PC-9 (cell line): ENCODE data around the gene CARNS1. TPM values are rescaled to one million over a fixed set of nuclear protein-coding genes. Genes with fewer than 3 reads are reported as not detected.
"Not testable (repeated sequence)": the region's sequence is repeated elsewhere in the genome, so short reads cannot be mapped to it uniquely, and the experiment has no call there.

Experiments
- BruUV-seq: library from RNA; stranded (reverse); fragments of 400-500 nt; replicated peaks from 2 replicates; lab custom pipeline; 2021; lab: Mats Ljungman, UMichigan
- CTCF ChIA-PET: fragments of 300-600 bp; sonication (Branson Sonifier 250); formaldehyde crosslinking; loops from one replicate; lab custom pipeline; 2022; ENCODE audit warnings: antibody characterized with exemption; lab: Charles Lee
- POLR2A ChIA-PET: fragments of 300-600 bp; sonication (Branson Sonifier 250); formaldehyde crosslinking; loops from one replicate; lab custom pipeline; 2022; ENCODE audit warnings: antibody characterized with exemption; ENCODE audit not compliant: unreplicated experiment; lab: Charles Lee
- DNase-seq, 2 experiments: peaks; one replicate each; pipeline versions ENCODE4 v3.0.0 to v3.0.0-alpha.2; 2015 to 2022; ENCODE audit warnings: mixed read lengths in 1 of 2
- H2AFZ ChIP-seq: fragments of 200-600 bp; sonication (generic); 2 replicates; pipeline ENCODE4 v1.8.1; 2017; ENCODE audit warnings: antibody characterized with exemption
- H3F3A ChIP-seq: fragments of 200-600 bp; sonication (generic); 2 replicates; pipeline ENCODE4 v1.8.1; 2017; ENCODE audit warnings: antibody characterized with exemption, mild to moderate bottlenecking, low read depth; ENCODE audit not compliant: insufficient read depth
- H3K27ac ChIP-seq: fragments of 200-600 bp; sonication (generic); 2 replicates; pipeline ENCODE4 v1.6.1; 2016; ENCODE audit warnings: mixed run types
- H3K27me3 ChIP-seq: fragments of 200-600 bp; sonication (generic); 2 replicates; pipeline ENCODE4 v1.6.1; 2016; ENCODE audit warnings: low read depth, mixed run types; ENCODE audit not compliant: insufficient read depth
- H3K36me3 ChIP-seq: fragments of 200-600 bp; sonication (generic); 2 replicates; pipeline ENCODE4 v1.6.1; 2016; ENCODE audit warnings: low read depth, mixed run types
- H3K4me1 ChIP-seq: fragments of 200-600 bp; sonication (generic); replicated peaks from 2 replicates; pipeline ENCODE4 v1.6.1; 2016; ENCODE audit warnings: mixed run types; ENCODE audit not compliant: insufficient read depth
- H3K4me2 ChIP-seq: fragments of 200-600 bp; sonication (generic); 2 replicates; pipeline ENCODE4 v1.6.1; 2017; ENCODE audit warnings: mixed run types
- H3K4me3 ChIP-seq: fragments of 200-600 bp; sonication (generic); 2 replicates; pipeline ENCODE4 v1.6.1; 2016; ENCODE audit warnings: mixed run types
- H3K79me2 ChIP-seq: fragments of 200-600 bp; sonication (generic); 2 replicates; pipeline ENCODE4 v1.6.1; 2017; ENCODE audit warnings: low read depth, mixed run types
- H3K9me2 ChIP-seq: fragments of 200-600 bp; sonication (generic); 2 replicates; pipeline ENCODE4 v1.8.1; 2017; ENCODE audit warnings: mild to moderate bottlenecking; ENCODE audit not compliant: insufficient read depth
- H3K9me3 ChIP-seq: fragments of 200-600 bp; sonication (generic); 2 replicates; pipeline ENCODE4 v1.8.1; 2016; ENCODE audit warnings: low read depth; ENCODE audit not compliant: insufficient read depth
- H4K20me1 ChIP-seq: fragments of 200-600 bp; sonication (generic); 2 replicates; pipeline ENCODE4 v1.8.1; 2017; ENCODE audit not compliant: insufficient read depth
- CTCF ChIP-seq: fragments of 200-600 bp; sonication (generic); conservative IDR thresholded peaks from 2 replicates; pipeline ENCODE4 v1.6.1; 2017; ENCODE audit warnings: mixed run types, antibody characterized with exemption, mild to moderate bottlenecking, moderate library complexity
- EZH2 ChIP-seq: fragments of 200-600 bp; sonication (generic); IDR thresholded peaks from 2 replicates; pipeline ENCODE4 v1.8.0; 2017; ENCODE audit warnings: antibody characterized with exemption, low read depth
- intact Hi-C: fragments of 100-400 bp; cut with micrococcal nuclease; formaldehyde crosslinking; loops from one replicate; pipeline ENCODE4 v1.10.0; 2022; ENCODE audit not compliant: unreplicated experiment
- total RNA-seq: library from RNA; stranded (reverse); gene quantifications from 2 replicates; pipeline ENCODE4 v1.2.3, GENCODE V29; 2021

Gene CARNS1
- total RNA-seq, 1 experiment from 2014 or later: 0.15 TPM

GRCh38 chr11:67400942-67401494 is 14.5 kb upstream of the CARNS1 start:
- no peak for DNase-seq
- peaks cover 14% of the 10 kb centered on the region for H3K4me1 ChIP-seq
- 0 out of 2 replicates have a peak, but pooled peaks cover 6% of the 10 kb centered on the region for H3K36me3 ChIP-seq
- ChIA-PET POLR2A (interaction anchor here (0.5 to 1.2 kb wide), 6 partner anchors 11 to 1031 kb away, joined by 3 to 5 read pairs (median 5); partner anchors contain the start of gene TMEM134), CTCF (interaction anchor here (0.8 to 1.9 kb wide), 6 partner anchors 12 to 105 kb away, joined by 3 to 10 read pairs (median 7); partner anchors contain the start of genes PITPNM1, POLD4 and TMEM134)
- peak overlapping the region; percentile 41; the same call in 1 of the 2 replicates for H3K27ac ChIP-seq
- peak overlapping the region; percentile 99 for H3K4me3 ChIP-seq
- peak overlapping the region; percentile 87 for H3K4me2 ChIP-seq
- H3F3A ChIP-seq: peaks cover 16% of the 10 kb centered on the region; the same call in 1 of the 2 replicates
- H2AFZ ChIP-seq: peak overlapping the region; percentile 80
- intact Hi-C loops: loop anchor here (1.0 to 2.0 kb wide), 3 partner anchors 68 to 205 kb away; partner anchors contain the start of genes NDUFV1 and TMEM134
- H3K9me3 ChIP-seq: no peaks in the 10 kb centered on the region
- no TSS peak for BruUV-seq
- peaks cover 20% of the 10 kb centered on the region for H3K79me2 ChIP-seq
- no peaks in the 10 kb centered on the region for H3K27me3 ChIP-seq
- H4K20me1 ChIP-seq: peaks cover 3% of the 10 kb centered on the region; the same call in 1 of the 2 replicates
- H3K9me2 ChIP-seq: no peaks in the 10 kb centered on the region
- TF ChIP-seq CTCF (peak; percentile 31; the same call in 1 of the 2 replicates), EZH2 (no peak)

GRCh38 chr11:67401495-67402191 is 13.8 kb upstream of the CARNS1 start, which contains the start of gene PPP1CA:
PPP1CA (minus strand) TSS chr11:67401858; CDS start chr11:67401782, 76 bp downstream.
- H3K79me2 ChIP-seq: peaks cover 20% of the 10 kb centered on the region
- peaks cover 16% of the 10 kb centered on the region; the same call in 1 of the 2 replicates for H3F3A ChIP-seq
- no peaks in the 10 kb centered on the region for H3K9me2 ChIP-seq
- no peaks in the 10 kb centered on the region for H3K9me3 ChIP-seq
- 0 out of 2 replicates have a peak, but pooled peaks cover 6% of the 10 kb centered on the region for H3K36me3 ChIP-seq
- peak within 1 kb of the TSS; percentile 80 for H2AFZ ChIP-seq
- H4K20me1 ChIP-seq: peaks cover 3% of the 10 kb centered on the region; the same call in 1 of the 2 replicates
- peak within 1 kb of the TSS; percentile 99 for H3K4me3 ChIP-seq
- intact Hi-C loops: loop anchor here (1.0 to 2.0 kb wide), 3 partner anchors 67 to 205 kb away; partner anchors contain the start of genes NDUFV1 and TMEM134
- peak within 1 kb of the TSS; percentile 87 for H3K4me2 ChIP-seq
- TF ChIP-seq EZH2 (no peak), CTCF (peak; percentile 35; the same call in 1 of the 2 replicates)
- peak within 1 kb of the TSS; percentile 41; the same call in 1 of the 2 replicates for H3K27ac ChIP-seq
- H3K4me1 ChIP-seq: peaks cover 14% of the 10 kb centered on the region
- peak; percentile 64 to 94 for DNase-seq
- CTCF ChIA-PET: interaction anchor here (0.6 to 1.9 kb wide), 11 partner anchors 9 to 274 kb away, joined by 3 to 10 read pairs (median 5); partner anchors contain the start of genes PITPNM1, POLD4 and TMEM134
- no peaks in the 10 kb centered on the region for H3K27me3 ChIP-seq
- POLR2A ChIA-PET: interaction anchor here (0.5 to 1.2 kb wide), 17 partner anchors 9 to 1031 kb away, joined by 3 to 17 read pairs (median 5); partner anchors contain the start of genes AIP and TMEM134
- BruUV-seq: no TSS peak

GRCh38 chr11:67402192-67402839 is 13.2 kb upstream of the CARNS1 start:
- Histone ChIP-seq H3K4me1 (peaks cover 14% of the 10 kb centered on the region), H2AFZ (peak overlapping the region; percentile 74), H3F3A (peaks cover 17% of the 10 kb centered on the region; the same call in 1 of the 2 replicates), H3K4me2 (peak overlapping the region; percentile 74), H3K79me2 (peaks cover 20% of the 10 kb centered on the region), H3K27ac (peak overlapping the region; percentile 33; the same call in 1 of the 2 replicates), H3K4me3 (peak overlapping the region; percentile 39; the same call in 1 of the 2 replicates)
- H3K27me3 ChIP-seq, H4K20me1 ChIP-seq, H3K9me3 ChIP-seq, H3K9me2 ChIP-seq, intact Hi-C loops, H3K36me3 ChIP-seq, DNase-seq: not testable (repeated sequence)
- ChIA-PET POLR2A (interaction anchor here (0.5 to 1.2 kb wide), 11 partner anchors 10 to 325 kb away, joined by 3 to 12 read pairs (median 5); partner anchors contain the start of gene AIP), CTCF (interaction anchor here (0.6 to 1.9 kb wide), 8 partner anchors 10 to 273 kb away, joined by 3 to 10 read pairs (median 5); partner anchors contain the start of gene POLD4)
- BruUV-seq: TSS peak; percentile 91

DNA sequence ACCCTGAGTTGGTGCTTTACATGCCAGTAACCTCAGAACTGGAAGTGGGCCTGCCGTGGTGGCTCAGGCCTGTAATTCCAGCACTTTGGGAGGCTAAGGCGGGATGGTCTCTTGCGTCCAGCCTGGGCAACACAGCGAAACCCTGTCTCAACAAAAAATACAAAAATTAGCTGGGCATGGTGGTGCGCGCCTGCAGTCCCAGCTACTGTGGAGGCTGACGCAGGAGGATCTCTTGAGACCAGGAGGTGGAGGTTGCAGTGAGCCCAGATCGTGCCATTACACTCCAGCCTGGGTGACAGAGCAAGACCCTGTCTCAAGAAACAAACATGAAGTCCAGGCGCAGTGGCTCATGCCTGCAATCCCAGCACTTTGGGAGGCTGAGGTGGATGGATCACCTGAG is 12.4 kb upstream of the CARNS1 start:
- BruUV-seq, H3K4me2 ChIP-seq, CTCF ChIA-PET: not testable (repeated sequence)

More for the DNA sequence above, 12.4 kb upstream of the CARNS1 start:
- DNase-seq, H4K20me1 ChIP-seq, H3K9me2 ChIP-seq, intact Hi-C loops, H3K36me3 ChIP-seq, H3K27ac ChIP-seq, POLR2A ChIA-PET, H3K9me3 ChIP-seq, H2AFZ ChIP-seq, H3K27me3 ChIP-seq, H3K4me3 ChIP-seq: not testable (repeated sequence)
- Histone ChIP-seq H3K4me1 (peaks cover 14% of the 10 kb centered on the region), H3K79me2 (peaks cover 20% of the 10 kb centered on the region), H3F3A (peaks cover 18% of the 10 kb centered on the region; the same call in 1 of the 2 replicates)
